Neural cell (in vitro differentiated cells): ENCODE measurements around the gene TRPV3. TPM values are rescaled to one million over a fixed set of nuclear protein-coding genes. Genes with fewer than 3 reads are reported as not detected.

Experiments used
- polyA plus RNA-seq: library from polyadenylated mRNA; depleted of rRNA; stranded (reverse); fragments of >200 nt; gene quantifications from 2 replicates; pipeline ENCODE4 v1.2.3, GENCODE V29; 2014

The TRPV3 gene
- polyA plus RNA-seq, 1 donor from 2014 or later = 0.19 TPM

Other genes starting within 250 kb of the TRPV3 start
- gene OR3A2, start 171.5 kb downstream of the TRPV3 start, polyA plus RNA-seq = not detected in 2 replicates
- not detected in 2 replicates for gene OR1E1, start 159.4 kb downstream of the TRPV3 start, polyA plus RNA-seq
- gene OR3A3, start 146.4 kb downstream of the TRPV3 start, polyA plus RNA-seq = not detected in 2 replicates
- gene OR1E2, start 124.0 kb downstream of the TRPV3 start, polyA plus RNA-seq = not detected in 2 replicates
- not detected in 2 replicates for gene SPATA22, start 86.0 kb downstream of the TRPV3 start, polyA plus RNA-seq
- 0.24 TPM in 1 of 2 replicates, not detected in the other for gene ASPA, start 81.8 kb downstream of the TRPV3 start, polyA plus RNA-seq
- 11.8 and 13.0 TPM in 2 replicates for gene TRPV1, start 51.6 kb upstream of the TRPV3 start, polyA plus RNA-seq
- 14.3 and 15.6 TPM in 2 replicates for gene SHPK, start 78.4 kb upstream of the TRPV3 start, polyA plus RNA-seq
- 8.8 and 14.2 TPM in 2 replicates for gene CTNS, start 78.9 kb upstream of the TRPV3 start, polyA plus RNA-seq
- gene TAX1BP3, start 110.8 kb upstream of the TRPV3 start, polyA plus RNA-seq = 79.2 and 82.8 TPM in 2 replicates
- gene EMC6, start 111.0 kb upstream of the TRPV3 start, polyA plus RNA-seq = 61.7 and 87.8 TPM in 2 replicates
- gene P2RX5, start 138.3 kb upstream of the TRPV3 start, polyA plus RNA-seq = 7.0 and 9.0 TPM in 2 replicates
- gene HASPIN, start 166.1 kb upstream of the TRPV3 start, polyA plus RNA-seq = 0.22 and 0.32 TPM in 2 replicates
- 143 and 169 TPM in 2 replicates for gene ITGAE, start 243.4 kb upstream of the TRPV3 start, polyA plus RNA-seq